ENCODE measurements around the gene CSF1R. TPM values are rescaled to one million over a fixed set of nuclear protein-coding genes. Genes with fewer than 3 reads are reported as not detected.
"Not testable (repeated sequence)": the region's sequence is repeated elsewhere in the genome, so short reads cannot be mapped to it uniquely, and the experiment has no call there.

CSF1R gene
- total RNA-seq, 1 donor from 2014 or later: 16.9 TPM

- no peak for DNase-seq (ENCODE audit: low spot score)
Measured at GRCh38 chr5:150055326-150056074, 30.9 kb downstream of the CSF1R start.

DNA sequence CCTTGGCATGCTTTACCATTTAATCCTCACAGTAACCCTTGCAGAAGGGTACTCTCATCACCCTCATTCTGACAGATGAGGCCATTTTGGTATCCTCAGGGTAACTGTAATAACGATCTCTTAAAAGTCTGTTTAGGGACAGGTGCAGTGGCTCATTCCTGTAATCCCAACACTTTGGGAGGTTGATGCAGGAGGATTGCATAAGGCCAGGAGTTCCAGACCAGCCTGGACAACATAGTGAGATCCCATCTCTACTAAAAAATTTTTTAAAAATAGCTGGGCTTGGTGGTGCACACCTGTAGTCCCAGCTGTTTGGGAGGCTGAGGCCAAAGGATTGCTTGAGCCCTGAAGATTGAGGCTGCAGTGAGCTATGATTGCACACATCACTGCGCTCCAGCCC, 31.8 kb downstream of the CSF1R start:
- DNase-seq (ENCODE audit: low spot score): no peak

- DNase-seq (ENCODE audit: low spot score): no peak
Measured at GRCh38 chr5:150053713-150054392, 32.5 kb downstream of the CSF1R start.

- no peak for DNase-seq (ENCODE audit: low spot score)
Measured at GRCh38 chr5:150052956-150053712, 33.2 kb downstream of the CSF1R start.

DNA sequence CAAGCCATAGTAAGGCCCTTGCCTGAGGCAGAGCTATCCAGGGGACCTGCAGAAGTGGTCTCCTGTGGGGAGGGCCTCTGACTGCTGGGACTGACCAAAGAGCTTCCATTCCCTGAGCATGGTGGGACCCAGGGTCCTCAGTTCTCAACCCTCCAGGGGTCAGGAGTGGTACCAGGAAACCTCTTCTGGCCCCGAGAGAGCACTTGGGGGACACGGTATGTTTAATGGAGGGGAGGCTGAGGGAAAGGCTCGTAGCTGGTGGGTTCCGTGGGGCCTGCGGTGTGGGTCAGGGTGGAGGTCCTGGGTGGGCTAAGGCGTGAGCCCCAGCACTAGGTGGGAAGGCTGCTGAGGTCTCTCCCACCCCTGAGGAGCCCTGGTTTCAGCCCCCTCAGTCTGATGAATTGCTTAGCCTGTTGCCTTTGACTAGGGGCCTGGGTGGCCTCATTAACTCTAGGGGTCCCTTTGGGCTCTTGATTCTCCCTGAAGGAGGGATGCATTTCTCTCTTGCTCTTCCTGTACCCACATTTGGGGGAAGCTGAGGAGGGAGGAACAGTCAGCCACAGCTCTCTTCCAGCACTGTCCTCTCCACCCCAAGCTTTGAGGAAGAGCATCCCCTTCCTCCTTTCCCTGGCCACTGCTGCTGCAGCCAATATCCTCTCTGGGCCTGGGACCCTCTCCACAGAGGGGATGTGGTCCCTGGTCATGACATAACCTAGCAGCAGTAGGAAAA, 34.0 kb downstream of the CSF1R start:
- no peak for DNase-seq (ENCODE audit: low spot score)

GRCh38 chr5:150051657-150052195, 34.6 kb downstream of the CSF1R start:
- DNase-seq (ENCODE audit: low spot score): no peak

DNA sequence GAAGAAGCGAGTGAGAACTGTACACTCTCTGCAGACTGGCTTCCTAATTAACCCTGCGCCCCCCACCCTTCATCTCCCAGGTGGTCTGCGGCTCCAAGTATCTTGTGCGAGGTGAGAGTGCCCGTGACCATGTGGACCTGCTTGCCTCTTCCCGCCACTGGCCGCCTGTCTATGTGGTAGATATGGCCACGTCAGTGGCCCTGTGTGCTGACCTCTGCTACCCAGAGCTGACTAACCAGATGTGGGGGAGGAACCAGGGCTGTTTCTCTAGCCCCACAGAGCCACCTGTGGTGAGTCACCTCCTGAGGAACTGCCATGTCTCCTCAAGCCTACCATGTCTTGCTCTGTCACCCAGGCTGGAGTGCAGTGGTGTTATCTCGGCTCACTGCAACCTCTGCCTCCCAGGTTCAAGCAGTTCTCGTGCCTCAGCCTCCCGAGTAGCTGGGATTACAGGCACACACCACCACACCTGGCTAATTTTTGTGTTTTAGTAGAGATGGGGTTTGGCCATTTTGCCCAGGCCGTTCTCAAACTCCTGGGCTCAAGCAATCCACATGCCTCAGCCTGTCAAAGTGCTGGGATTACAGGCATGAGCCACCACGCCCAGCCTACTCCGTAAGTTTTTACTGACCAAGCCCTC, 36.1 kb downstream of the CSF1R start:
- DNase-seq (ENCODE audit: low spot score): not testable (repeated sequence)

DNA sequence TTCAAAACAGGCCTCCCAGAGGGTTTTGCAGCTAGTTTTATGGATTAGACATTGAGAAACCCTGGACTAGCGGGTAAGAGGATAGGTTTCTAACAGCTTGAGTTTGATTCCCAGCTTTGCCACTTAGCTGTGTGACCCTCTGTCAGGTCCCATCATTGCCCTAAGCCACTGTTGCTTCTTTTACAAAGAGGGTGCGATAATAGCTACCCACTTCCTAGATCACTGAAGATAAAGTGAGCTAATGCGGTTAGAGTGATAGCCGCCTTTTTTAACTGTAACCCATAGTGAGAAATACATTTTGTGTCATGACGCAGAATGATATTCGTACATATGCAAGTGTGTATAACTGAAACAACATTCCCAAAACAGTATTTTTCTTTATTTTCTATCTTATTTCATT, 40.3 kb downstream of the CSF1R start:
- no peak for DNase-seq (ENCODE audit: low spot score)

DNA sequence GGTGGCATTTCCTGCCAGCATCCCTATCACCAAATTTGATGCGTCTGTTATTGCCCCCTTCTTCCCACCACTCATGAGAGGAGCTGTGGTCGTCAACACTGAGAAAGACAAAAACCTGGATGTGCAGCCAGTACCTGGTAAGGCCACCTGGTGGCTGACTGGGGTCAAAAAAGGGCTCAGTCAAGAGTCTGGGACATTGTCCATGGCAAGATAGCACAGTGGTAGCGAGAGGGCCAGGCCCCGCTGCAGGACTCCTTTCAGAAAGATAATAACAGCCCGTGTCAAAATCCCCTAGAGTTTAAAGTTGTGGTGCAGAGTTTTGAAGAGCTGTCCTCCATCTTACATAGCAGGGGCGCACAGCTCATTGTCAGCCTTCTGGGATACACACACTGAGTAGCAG, 40.8 kb downstream of the CSF1R start:
- no peak for DNase-seq (ENCODE audit: low spot score)

- no peak for DNase-seq (ENCODE audit: low spot score)
Measured at GRCh38 chr5:150044712-150045111, 41.6 kb downstream of the CSF1R start.

DNA sequence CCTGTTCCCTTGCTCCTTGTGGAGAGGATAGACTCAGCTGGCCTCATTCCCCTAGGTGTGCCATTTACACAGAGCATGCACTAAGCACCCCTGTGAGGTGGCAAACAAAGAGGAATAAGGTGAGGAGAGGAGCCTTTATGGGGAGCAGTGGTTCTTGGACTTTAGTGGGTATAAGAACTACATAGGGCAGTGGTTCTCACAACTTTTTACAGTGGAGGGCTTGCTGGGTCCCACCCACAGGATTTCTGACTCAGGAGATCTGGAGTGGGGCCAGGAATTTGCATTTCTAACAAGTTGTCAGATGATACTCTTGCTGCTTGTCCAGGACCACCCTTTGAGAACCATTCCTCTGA, 42.0 kb downstream of the CSF1R start:
- no peak for DNase-seq (ENCODE audit: low spot score)

DNA sequence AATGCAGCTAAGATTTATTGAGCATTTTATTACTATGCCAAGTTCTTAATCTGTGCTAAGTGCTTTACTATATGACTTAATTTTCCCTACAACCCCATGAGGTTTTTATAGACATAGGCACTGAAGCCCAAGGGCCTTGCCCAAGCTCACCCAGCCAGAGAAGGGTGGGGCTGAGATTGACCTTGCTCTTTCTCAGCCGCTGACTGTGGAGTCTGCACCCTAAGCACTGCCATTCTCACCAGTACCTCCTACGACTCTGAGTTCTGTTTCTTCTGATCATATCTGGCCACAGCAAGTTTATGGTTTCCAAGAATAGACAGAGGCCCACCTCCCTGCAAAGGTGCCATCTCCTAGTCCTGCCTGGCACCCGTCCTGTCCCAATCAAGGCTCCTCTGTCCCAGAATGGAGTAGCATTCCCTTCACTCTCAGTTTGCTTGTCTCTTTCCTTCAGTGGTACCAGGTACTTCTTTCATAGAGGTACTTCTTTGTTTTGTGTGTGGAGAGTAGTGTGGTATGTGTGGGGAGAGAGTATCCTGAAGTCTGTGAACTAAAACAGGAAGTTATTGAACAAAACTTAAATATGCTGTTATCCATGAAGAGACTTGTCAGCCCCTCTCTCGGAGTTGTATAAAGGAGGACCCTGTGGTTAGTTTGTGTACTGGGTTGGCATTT, 42.6 kb downstream of the CSF1R start:
- DNase-seq (ENCODE audit: low spot score): no peak

- no peak for DNase-seq (ENCODE audit: low spot score)
Measured at GRCh38 chr5:150042459-150042858, 43.9 kb downstream of the CSF1R start.

DNA sequence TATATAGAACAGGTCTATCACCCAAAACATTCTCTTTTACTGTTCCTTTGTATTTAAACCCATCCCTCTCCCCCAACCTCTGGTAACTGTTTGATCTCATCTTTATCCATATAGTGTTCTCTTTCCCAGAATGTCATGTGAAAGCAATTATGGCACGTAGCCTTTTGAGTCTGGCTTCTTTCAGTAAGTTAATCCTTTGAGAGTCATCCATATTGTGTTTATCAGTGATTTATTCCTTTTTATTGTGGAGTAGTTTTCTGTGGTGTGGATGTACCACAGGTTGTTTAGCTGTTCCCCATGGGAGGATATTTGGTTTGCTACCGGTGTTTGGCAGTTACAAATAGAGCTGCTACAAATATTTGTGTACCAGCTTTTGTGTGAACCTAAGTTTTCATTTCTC, 47.8 kb downstream of the CSF1R start:
- DNase-seq (ENCODE audit: low spot score): no peak

- no peak for DNase-seq (ENCODE audit: low spot score)
Measured at GRCh38 chr5:150036513-150036912, 49.8 kb downstream of the CSF1R start.

GRCh38 chr5:150035139-150035895, 51.0 kb downstream of the CSF1R start:
- no peak for DNase-seq (ENCODE audit: low spot score)

DNA sequence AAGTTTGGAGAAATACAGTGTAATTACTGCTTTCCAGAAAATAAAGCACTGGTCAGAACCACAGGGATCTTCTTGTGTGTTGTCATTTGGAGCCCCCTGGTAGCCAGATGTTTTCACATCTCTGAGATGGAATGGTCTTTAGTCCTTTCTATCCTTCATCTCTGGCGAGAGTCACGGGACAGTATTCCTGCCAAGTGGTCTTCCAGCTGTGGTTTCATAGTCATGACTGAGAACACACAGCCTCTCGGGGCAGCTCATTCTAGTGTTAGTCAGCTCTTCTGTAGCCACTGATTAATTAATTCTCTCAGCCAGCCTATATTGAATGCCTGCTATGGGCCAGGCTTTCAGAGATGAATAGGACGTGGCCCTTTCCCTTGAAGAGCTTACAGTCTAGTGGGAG, 51.7 kb downstream of the CSF1R start:
- no peak for DNase-seq (ENCODE audit: low spot score)

GRCh38 chr5:150033334-150033733, 53.0 kb downstream of the CSF1R start:
- DNase-seq (ENCODE audit: low spot score): no peak

- DNase-seq (ENCODE audit: low spot score): not testable (repeated sequence)
Measured at GRCh38 chr5:150028047-150028446, 58.3 kb downstream of the CSF1R start.

DNA sequence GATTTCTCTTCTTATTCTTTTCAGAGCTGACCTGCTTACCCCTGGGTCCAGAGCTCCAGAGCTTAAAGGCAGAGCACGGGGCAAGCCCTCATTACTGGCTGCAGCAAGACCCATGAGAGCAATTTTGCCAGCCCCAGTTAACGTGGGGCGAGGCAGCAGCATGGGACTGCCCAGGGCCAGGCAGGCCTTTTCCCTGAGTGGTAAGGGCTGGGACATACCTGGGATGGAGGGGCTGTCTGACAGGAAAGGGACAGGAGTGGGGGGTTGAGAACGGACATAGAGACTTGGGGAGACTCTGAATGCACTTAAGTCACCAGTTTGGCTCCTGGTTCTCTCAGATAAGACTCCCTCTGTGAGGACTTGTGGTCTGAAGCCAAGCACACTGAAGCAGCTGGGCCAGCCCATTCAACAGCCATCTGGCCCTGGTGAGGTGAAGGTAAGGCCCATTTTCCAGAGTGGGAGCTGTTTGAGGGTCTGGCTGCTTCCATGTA, 59.6 kb downstream of the CSF1R start:
- DNase-seq (ENCODE audit: low spot score): no peak

Data from ureter (tissue), 1 donor.